Measurements from ENCODE around the gene CCDC159.
"Not testable (repeated sequence)": the region's sequence is repeated elsewhere in the genome, so short reads cannot be mapped to it uniquely, and the experiment has no call there.

CCDC159 gene

DNA sequence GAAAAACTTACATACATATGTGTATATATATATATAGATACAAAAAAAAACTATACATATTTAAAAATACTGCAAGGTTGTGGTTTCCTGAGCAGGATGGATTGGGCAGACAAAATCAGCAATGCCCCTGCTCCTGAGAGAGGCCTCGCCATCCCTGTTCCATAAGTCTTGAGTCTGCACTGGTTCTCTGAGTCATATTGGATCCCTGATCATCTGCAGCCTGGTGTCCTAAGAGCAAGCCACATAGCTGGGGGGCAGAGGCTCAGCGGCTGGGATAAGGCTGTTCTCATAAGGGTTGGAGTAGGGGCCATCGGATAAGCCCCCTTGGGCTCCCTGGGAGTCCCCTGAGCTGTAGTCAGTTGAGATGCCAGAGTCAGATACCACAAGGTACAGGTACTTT is 31.4 kb downstream of the CCDC159 start:
- TF ChIP-seq, protein P1, sequence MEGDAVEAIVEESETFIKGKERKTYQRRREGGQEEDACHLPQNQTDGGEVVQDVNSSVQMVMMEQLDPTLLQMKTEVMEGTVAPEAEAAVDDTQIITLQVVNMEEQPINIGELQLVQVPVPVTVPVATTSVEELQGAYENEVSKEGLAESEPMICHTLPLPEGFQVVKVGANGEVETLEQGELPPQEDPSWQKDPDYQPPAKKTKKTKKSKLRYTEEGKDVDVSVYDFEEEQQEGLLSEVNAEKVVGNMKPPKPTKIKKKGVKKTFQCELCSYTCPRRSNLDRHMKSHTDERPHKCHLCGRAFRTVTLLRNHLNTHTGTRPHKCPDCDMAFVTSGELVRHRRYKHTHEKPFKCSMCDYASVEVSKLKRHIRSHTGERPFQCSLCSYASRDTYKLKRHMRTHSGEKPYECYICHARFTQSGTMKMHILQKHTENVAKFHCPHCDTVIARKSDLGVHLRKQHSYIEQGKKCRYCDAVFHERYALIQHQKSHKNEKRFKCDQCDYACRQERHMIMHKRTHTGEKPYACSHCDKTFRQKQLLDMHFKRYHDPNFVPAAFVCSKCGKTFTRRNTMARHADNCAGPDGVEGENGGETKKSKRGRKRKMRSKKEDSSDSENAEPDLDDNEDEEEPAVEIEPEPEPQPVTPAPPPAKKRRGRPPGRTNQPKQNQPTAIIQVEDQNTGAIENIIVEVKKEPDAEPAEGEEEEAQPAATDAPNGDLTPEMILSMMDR (conservative IDR thresholded peaks at IDR 0.05; ENCODE audit: low read depth, low read length), result no peak
- DNase-seq (ENCODE audit: low read depth), result peak; percentile 32
- H3K4me3 ChIP-seq (ENCODE audit: low read depth, low read length), result no peak overlapping the region

DNA sequence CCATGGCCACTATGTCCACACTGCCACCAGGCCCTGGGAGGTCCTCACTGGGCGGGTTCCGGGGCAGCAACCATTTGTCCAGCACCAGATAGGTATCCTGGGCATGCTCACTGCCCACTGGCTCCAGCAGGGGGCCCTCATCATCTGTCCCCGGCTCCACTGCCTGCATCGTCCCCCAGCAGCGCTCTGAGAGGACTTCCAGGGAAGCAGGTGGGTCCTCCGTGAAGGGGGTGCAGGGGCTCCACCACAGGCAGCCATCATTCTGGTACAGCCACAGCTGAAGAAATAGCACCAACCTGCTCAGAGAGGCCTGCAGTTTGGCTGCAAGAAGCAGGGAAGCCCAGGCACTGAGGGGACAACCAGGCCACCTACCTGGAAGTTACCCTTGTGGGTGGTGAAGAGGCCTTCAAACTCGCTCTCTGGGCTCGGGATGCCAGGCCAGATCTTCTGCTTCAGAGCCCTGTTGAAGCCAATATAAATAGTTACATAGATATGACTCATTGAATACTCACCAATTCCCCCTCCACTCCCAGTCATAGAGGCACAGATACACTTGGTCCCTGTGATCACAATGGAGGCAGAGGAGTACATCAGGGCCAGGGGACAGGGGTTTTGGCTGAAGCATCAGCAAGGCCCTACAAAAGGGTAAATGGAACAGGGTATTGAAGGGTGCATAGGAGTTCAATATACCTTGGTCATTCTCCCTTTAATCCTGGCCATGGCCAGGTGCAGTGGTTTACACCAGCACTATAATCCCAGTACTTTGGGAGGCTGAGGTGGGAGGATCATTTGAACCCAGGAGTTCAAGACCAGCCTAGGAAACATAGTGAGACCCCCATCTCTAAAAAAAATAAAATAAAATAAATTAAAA is 32.2 kb downstream of the CCDC159 start:
- DNase-seq (ENCODE audit: low read depth), result peak; percentile 57
- TF ChIP-seq, protein P1 (conservative IDR thresholded peaks at IDR 0.05; ENCODE audit: low read depth, low read length), result peak; percentile 75

DNA sequence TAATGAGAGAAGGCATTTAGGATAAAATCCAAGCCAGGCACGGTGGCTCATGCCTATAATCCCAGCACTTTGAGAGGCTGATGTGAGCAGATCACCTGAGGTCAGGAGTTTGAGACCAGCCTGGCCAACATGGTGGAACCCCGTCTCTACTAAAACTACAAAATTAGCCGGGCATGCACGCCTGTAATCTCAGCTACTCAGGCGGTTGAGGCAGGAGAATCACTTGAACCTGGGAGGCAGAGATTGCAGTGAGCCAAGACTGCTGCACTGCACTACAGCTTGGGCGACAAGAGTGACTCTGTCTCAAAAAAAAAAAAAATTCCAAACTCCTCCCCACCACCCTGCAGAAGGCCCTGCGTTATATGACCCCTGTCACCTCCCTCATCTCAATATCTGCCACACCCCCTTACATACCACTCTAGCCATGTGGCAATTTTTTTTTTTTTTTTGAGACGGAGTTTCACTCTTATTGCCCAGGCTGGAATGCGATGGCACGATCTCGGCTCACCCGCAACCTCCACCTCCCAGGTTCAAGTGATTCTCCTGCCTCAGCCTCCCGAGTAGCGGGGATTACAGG is 33.0 kb downstream of the CCDC159 start:
- DNase-seq (ENCODE audit: low read depth); H3K4me3 ChIP-seq (ENCODE audit: low read depth, low read length): not testable (repeated sequence)

More for the DNA sequence above, 32.2 kb downstream of the CCDC159 start:
- no peak overlapping the region for H3K4me3 ChIP-seq (ENCODE audit: low read depth, low read length)

DNA sequence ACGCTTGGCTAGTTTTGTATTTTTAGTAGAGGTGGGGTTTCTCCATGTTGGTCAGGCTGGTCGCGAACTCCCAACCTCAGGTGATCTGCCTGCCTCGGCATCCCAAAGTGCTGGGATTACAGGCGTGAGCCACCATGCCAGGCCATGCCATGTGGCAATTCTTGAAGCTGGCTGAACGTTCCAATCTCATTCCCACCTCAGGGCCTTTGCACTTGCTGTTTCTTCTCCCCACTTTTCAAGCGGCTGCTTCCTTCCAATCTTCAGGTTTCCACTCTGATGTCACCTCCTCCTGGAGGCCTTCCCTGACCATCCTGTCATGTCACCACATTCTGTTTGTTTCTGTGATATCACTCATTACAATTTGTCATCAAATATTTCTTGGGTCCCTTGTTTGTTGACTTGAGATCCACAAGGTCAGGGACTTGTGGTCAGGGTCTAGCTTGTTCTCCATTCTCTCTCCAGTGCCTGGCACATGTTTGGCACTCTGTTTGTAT is 33.6 kb downstream of the CCDC159 start:
- DNase-seq (ENCODE audit: low read depth), result no peak
- no peak overlapping the region for H3K4me3 ChIP-seq (ENCODE audit: low read depth, low read length)
- TF ChIP-seq, protein P1 (conservative IDR thresholded peaks at IDR 0.05; ENCODE audit: low read depth, low read length), result no peak

DNA sequence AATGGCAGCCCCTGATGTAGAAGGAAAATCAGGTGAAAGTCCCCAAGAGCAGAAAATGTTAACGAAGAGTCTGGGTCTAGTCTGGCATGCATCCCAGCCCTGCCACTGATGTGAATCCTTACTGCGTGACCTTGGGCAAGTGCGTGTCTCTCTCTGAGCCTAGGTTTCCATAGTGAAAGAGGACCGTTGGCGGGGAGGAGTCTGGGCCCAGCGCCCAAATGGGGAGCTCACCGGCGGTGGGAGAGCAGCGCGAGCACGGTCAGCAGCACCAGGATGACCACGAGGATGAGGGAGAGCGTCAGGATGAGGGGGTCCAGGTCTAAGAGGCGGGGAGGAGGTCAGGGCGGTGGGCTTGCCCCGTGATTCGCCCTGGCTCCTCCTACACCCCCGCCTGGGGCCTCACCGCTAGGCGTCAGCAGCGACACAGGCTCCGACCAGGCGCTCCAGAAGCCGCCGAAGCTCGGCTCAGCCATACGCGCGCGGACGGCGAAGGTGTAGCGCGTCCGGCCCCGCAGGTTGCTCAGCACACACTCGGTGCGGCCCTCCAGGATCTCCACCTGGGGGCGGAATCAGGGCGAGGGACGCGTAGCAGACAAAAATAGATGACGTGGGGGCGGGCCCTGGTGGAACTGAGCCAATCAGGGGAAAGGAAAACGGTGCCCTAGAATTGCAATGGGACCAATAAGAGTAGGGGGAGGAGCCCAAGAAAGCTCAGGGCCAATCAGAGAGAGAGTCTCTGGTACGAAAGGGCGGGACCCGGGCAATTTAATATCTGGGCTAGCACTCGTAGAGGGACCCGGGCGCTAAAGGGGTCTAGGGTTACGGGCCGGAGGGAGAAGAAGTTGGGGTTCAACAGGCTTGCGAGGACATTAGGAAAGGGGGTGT is 34.6 kb downstream of the CCDC159 start:
- peak; percentile 96 for DNase-seq (ENCODE audit: low read depth)
- TF ChIP-seq, protein P1 (conservative IDR thresholded peaks at IDR 0.05; ENCODE audit: low read depth, low read length), result peak; percentile 76
- H3K4me3 ChIP-seq (ENCODE audit: low read depth, low read length), result peak overlapping the region; percentile 78

DNA sequence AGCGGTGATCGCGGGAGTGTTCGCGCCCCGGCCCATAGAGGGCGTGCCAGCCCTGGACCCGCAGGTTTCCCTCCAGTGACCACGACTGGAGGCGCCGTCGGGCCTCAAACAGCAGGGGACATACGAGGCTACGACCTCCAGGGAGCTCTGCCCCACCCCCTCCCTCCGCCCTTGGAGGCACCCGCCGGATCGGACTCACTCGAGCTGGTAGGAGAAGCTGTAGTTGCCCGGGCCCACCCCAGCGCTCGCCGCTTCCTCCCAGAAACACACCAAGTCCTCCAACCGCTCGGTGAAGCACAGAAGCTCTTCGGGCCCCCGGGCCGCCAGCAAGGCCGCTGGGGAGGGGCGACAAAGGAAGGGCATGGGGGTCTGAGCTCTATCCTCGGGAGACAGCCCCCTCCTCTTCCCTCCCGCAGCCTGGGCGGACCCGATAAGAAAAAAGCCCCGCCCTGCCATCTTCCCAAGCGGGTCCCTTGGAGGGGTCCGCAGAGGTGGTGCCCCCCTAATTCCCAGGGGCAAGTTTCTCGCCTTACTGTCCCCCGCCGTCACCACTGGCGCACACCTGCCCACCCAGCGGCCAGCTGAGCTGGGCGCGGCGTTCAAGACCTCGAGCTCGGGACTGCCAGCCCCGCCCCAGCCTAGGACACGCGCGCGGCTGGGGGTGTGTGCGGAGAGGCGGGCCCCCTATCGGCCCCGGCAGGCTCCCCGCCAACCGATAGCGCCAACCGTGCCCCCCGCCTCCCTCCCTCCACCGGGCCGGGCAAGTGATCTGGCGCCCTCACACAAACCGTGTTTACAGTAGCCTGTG is 36.8 kb downstream of the CCDC159 start:
- peak overlapping the region; percentile 37 for H3K4me3 ChIP-seq (ENCODE audit: low read depth, low read length)
- DNase-seq (ENCODE audit: low read depth), result peak; percentile 16

More for the DNA sequence above, 36.8 kb downstream of the CCDC159 start:
- TF ChIP-seq, protein P1 (conservative IDR thresholded peaks at IDR 0.05; ENCODE audit: low read depth, low read length), result peak; percentile 81
